ENCODE measurements around the gene ACER3.

DNA sequence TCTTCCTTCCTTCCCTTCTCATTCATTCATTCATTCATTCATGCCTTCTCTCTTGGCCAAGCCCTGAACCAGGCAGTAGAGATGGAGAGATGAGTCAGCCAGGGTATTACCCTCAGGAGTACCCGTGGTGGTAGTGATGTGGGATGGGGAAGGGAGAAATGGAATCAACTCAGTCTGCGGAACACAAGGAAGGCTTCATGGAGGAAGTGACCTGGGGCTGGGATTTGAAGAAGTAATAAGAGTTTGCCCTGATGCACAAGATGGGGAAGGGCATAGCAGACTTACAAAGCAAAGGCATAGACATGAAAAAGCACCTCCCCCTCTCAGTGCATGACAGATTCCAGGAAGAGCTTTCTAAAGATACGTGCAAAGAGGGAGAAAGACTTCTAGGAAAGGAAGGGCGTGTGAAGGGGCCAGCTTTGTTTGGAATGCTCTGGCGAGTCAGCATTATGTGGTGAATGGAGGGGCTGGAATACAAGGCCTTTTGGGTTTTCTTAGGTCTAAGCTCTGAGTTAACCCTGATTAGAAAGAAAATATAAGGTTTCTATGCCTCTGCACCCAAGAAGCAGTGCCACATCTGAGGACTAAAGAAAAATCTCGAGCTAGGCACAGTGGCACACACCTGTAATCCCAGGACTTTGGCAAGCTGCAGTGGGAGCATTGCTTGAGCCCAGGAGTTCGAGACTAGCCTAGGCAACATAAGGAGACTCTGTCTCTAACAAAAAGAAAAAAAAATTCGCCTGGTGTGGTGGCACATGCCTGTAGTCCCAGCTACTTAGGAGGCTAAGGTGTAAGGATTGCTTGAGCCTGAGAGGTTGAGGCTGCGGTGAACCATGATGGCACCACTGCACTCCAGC is 36.4 kb upstream of the ACER3 start:
- TF ChIP-seq, protein P1, sequence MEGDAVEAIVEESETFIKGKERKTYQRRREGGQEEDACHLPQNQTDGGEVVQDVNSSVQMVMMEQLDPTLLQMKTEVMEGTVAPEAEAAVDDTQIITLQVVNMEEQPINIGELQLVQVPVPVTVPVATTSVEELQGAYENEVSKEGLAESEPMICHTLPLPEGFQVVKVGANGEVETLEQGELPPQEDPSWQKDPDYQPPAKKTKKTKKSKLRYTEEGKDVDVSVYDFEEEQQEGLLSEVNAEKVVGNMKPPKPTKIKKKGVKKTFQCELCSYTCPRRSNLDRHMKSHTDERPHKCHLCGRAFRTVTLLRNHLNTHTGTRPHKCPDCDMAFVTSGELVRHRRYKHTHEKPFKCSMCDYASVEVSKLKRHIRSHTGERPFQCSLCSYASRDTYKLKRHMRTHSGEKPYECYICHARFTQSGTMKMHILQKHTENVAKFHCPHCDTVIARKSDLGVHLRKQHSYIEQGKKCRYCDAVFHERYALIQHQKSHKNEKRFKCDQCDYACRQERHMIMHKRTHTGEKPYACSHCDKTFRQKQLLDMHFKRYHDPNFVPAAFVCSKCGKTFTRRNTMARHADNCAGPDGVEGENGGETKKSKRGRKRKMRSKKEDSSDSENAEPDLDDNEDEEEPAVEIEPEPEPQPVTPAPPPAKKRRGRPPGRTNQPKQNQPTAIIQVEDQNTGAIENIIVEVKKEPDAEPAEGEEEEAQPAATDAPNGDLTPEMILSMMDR (conservative IDR thresholded peaks at IDR 0.05; ENCODE audit: low read depth in 2 of 2) = no peak
- TF ChIP-seq NANOG (IDR thresholded peaks at IDR 0.05; ENCODE audit: borderline replicate concordance) (no peak), POLR2AphosphoS5 (IDR thresholded peaks at IDR 0.05; ENCODE audit: low read depth) (no peak), JUNB (IDR thresholded peaks at IDR 0.05; ENCODE audit: unreplicated experiment) (no peak), EZH2phosphoT487 (IDR thresholded peaks at IDR 0.05; ENCODE audit: unreplicated experiment) (no peak), CREB1 (CRISPR knock-in tag; IDR thresholded peaks at IDR 0.05; ENCODE audit: low read depth) (no peak), EZH2 (IDR thresholded peaks at IDR 0.05; ENCODE audit: low read depth, unreplicated experiment) (no peak)
- TF ChIP-seq, protein P2, sequence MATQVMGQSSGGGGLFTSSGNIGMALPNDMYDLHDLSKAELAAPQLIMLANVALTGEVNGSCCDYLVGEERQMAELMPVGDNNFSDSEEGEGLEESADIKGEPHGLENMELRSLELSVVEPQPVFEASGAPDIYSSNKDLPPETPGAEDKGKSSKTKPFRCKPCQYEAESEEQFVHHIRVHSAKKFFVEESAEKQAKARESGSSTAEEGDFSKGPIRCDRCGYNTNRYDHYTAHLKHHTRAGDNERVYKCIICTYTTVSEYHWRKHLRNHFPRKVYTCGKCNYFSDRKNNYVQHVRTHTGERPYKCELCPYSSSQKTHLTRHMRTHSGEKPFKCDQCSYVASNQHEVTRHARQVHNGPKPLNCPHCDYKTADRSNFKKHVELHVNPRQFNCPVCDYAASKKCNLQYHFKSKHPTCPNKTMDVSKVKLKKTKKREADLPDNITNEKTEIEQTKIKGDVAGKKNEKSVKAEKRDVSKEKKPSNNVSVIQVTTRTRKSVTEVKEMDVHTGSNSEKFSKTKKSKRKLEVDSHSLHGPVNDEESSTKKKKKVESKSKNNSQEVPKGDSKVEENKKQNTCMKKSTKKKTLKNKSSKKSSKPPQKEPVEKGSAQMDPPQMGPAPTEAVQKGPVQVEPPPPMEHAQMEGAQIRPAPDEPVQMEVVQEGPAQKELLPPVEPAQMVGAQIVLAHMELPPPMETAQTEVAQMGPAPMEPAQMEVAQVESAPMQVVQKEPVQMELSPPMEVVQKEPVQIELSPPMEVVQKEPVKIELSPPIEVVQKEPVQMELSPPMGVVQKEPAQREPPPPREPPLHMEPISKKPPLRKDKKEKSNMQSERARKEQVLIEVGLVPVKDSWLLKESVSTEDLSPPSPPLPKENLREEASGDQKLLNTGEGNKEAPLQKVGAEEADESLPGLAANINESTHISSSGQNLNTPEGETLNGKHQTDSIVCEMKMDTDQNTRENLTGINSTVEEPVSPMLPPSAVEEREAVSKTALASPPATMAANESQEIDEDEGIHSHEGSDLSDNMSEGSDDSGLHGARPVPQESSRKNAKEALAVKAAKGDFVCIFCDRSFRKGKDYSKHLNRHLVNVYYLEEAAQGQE (IDR thresholded peaks at IDR 0.05; ENCODE audit: unreplicated experiment) = no peak
